Neural progenitor cell (in vitro differentiated cells): Measurements from ENCODE around the gene TNFSF18. TPM values are rescaled to one million over a fixed set of nuclear protein-coding genes. Genes with fewer than 3 reads are reported as not detected.

Experiments used
- DNase-seq: peaks from one replicate; pipeline ENCODE4 v3.0.0-alpha.2; 2016; ENCODE audit warnings: low spot score
- H2AFZ ChIP-seq: fragments of 200-600 bp; sonication (generic); replicated peaks from 2 replicates; pipeline ENCODE4 v1.6.1; 2016; ENCODE audit warnings: antibody characterized with exemption
- H3F3A ChIP-seq: fragments of 200-600 bp; sonication (generic); 2 replicates; pipeline ENCODE4 v1.6.1; 2016; ENCODE audit warnings: antibody characterized with exemption, low read depth
- H3K27ac ChIP-seq: fragments of 200-600 bp; sonication (generic); 2 replicates; pipeline ENCODE4 v1.5.1; 2016; ENCODE audit warnings: mild to moderate bottlenecking
- H3K27me3 ChIP-seq: fragments of 200-600 bp; sonication (generic); 2 replicates; pipeline ENCODE4 v1.6.1; 2016; ENCODE audit warnings: mild to moderate bottlenecking, moderate library complexity
- H3K36me3 ChIP-seq: fragments of 200-600 bp; sonication (generic); 2 replicates; pipeline ENCODE4 v1.5.1; 2016
- H3K4me1 ChIP-seq: fragments of 200-600 bp; sonication (generic); 2 replicates; pipeline ENCODE4 v1.6.1; 2016; ENCODE audit warnings: mixed run types
- H3K4me2 ChIP-seq: fragments of 200-600 bp; sonication (generic); 2 replicates; pipeline ENCODE4 v1.6.1; 2016
- H3K4me3 ChIP-seq: fragments of 200-600 bp; sonication (generic); 2 replicates; pipeline ENCODE4 v1.5.1; 2016
- H3K79me2 ChIP-seq: fragments of 200-600 bp; sonication (generic); 2 replicates; pipeline ENCODE4 v1.6.1; 2016; ENCODE audit warnings: low read depth
- H3K9ac ChIP-seq: fragments of 200-600 bp; sonication (generic); 2 replicates; pipeline ENCODE4 v1.6.1; 2016
- H3K9me3 ChIP-seq: fragments of 200-600 bp; sonication (generic); 2 replicates; pipeline ENCODE4 v1.5.1; 2016; ENCODE audit warnings: low read depth
- H4K20me1 ChIP-seq: fragments of 200-600 bp; sonication (generic); 2 replicates; pipeline ENCODE4 v1.6.1; 2016; ENCODE audit warnings: low read depth
- H3K27ac Mint-ChIP-seq: 3 replicates; pipeline ENCODE4 v1.8.0; 2021; ENCODE audit warnings: mixed read lengths
- H3K27me3 Mint-ChIP-seq: 2 replicates; pipeline ENCODE4 v1.8.0; 2022; ENCODE audit warnings: low read depth, mild to moderate bottlenecking, inconsistent platforms, moderate library complexity, mixed read lengths; ENCODE audit not compliant: insufficient read depth
- H3K36me3 Mint-ChIP-seq: 3 replicates; pipeline ENCODE4 v1.8.0; 2021; ENCODE audit warnings: mixed read lengths
- H3K4me1 Mint-ChIP-seq: 3 replicates; pipeline ENCODE4 v1.8.0; 2021; ENCODE audit warnings: mixed read lengths
- H3K4me3 Mint-ChIP-seq: 3 replicates; pipeline ENCODE4 v1.8.0; 2021; ENCODE audit warnings: mild to moderate bottlenecking, moderate library complexity, mixed read lengths
- H3K9me3 Mint-ChIP-seq: 3 replicates; pipeline ENCODE4 v1.8.0; 2020; ENCODE audit warnings: mixed read lengths
- EZH2 ChIP-seq: fragments of 200-600 bp; sonication (generic); IDR thresholded peaks from 2 replicates; pipeline ENCODE4 v1.6.1; 2017; ENCODE audit warnings: antibody characterized with exemption, mild to moderate bottlenecking, moderate library complexity
- EZH2phosphoT487 ChIP-seq: fragments of 200-600 bp; sonication (generic); IDR thresholded peaks from 2 replicates; pipeline ENCODE4 v1.6.1; 2017; ENCODE audit warnings: antibody characterized with exemption
- total RNA-seq: library from RNA; depleted of rRNA; stranded (reverse); fragments of >200 nt; gene quantifications from 2 replicates; pipeline ENCODE4 v1.2.3, GENCODE V29; 2015; ENCODE audit warnings: low replicate concordance
- TF ChIP-seq, protein P1 (sequence below): fragments of 200-600 bp; sonication (generic); IDR thresholded peaks from 2 replicates; pipeline ENCODE4 v1.5.1; 2017; ENCODE audit warnings: antibody characterized with exemption, mild to moderate bottlenecking

TNFSF18 gene
- total RNA-seq, 1 donor from 2014 or later = not detected

DNA sequence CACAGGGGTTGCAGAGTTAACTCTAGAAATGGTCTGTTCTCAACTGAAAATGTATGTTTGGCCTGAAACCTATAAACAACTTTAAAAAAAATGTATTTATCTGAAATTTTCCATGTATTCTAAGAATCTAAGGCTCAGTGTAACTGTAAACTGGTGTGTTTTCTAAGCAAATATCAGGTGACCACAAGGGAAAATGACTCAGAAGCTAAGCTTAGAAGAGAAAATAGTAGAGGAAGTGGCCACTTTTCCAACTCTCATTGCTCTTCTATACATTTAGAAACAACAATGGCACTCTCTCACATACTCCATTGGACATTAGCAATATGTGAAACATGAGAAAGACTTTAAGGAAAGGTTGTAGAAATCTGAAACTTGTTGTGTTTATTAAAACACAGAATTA lies 7.5 kb downstream of the TNFSF18 start:
- no peaks in the 10 kb centered on the region for H3F3A ChIP-seq
- H3K79me2 ChIP-seq = no peaks in the 10 kb centered on the region
- Mint-ChIP-seq H3K36me3 (no peaks in the 10 kb centered on the region), H3K4me3 (no peak overlapping the region), H3K27ac (no peak overlapping the region), H3K27me3 (no peaks in the 10 kb centered on the region), H3K9me3 (no peaks in the 10 kb centered on the region), H3K4me1 (no peaks in the 10 kb centered on the region)
- no peak overlapping the region for H3K27ac ChIP-seq
- TF ChIP-seq EZH2 (no peak), EZH2phosphoT487 (no peak)
- TF ChIP-seq, protein P1, sequence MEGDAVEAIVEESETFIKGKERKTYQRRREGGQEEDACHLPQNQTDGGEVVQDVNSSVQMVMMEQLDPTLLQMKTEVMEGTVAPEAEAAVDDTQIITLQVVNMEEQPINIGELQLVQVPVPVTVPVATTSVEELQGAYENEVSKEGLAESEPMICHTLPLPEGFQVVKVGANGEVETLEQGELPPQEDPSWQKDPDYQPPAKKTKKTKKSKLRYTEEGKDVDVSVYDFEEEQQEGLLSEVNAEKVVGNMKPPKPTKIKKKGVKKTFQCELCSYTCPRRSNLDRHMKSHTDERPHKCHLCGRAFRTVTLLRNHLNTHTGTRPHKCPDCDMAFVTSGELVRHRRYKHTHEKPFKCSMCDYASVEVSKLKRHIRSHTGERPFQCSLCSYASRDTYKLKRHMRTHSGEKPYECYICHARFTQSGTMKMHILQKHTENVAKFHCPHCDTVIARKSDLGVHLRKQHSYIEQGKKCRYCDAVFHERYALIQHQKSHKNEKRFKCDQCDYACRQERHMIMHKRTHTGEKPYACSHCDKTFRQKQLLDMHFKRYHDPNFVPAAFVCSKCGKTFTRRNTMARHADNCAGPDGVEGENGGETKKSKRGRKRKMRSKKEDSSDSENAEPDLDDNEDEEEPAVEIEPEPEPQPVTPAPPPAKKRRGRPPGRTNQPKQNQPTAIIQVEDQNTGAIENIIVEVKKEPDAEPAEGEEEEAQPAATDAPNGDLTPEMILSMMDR = no peak
- no peaks in the 10 kb centered on the region for H3K4me1 ChIP-seq
- H2AFZ ChIP-seq = no peak overlapping the region
- no peak overlapping the region for H3K4me2 ChIP-seq
- no peaks in the 10 kb centered on the region for H3K36me3 ChIP-seq
- no peak for DNase-seq
- H4K20me1 ChIP-seq = no peaks in the 10 kb centered on the region
- no peaks in the 10 kb centered on the region for H3K27me3 ChIP-seq
- no peak overlapping the region for H3K9ac ChIP-seq
- no peaks in the 10 kb centered on the region for H3K9me3 ChIP-seq
- no peak overlapping the region for H3K4me3 ChIP-seq

DNA sequence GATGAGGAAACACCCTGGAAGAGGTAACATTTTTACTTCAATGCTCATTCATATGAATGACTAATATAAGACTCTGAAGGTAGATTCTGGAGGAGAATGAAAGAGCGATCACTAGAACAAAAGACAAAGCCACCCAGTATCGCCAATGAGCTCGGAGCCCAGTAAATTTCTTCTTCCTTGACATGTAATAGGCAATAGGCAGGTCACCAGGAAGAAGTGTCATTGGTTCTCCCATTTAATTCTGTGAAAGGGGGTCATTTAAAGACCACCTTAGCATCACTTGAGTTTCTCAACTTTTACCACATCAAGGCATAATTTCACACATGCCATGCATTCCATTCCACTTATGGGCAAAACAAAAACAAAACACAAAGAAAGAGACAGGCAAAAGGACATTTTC lies 7.9 kb downstream of the TNFSF18 start:
- Histone ChIP-seq H3F3A (no peaks in the 10 kb centered on the region), H3K4me3 (no peak overlapping the region), H3K36me3 (no peaks in the 10 kb centered on the region), H3K79me2 (no peaks in the 10 kb centered on the region), H4K20me1 (no peaks in the 10 kb centered on the region), H2AFZ (no peak overlapping the region), H3K9me3 (no peaks in the 10 kb centered on the region), H3K4me1 (no peaks in the 10 kb centered on the region), H3K27ac (no peak overlapping the region), H3K9ac (no peak overlapping the region), H3K4me2 (no peak overlapping the region), H3K27me3 (no peaks in the 10 kb centered on the region)
- no peaks in the 10 kb centered on the region for H3K4me1 Mint-ChIP-seq
- H3K27me3 Mint-ChIP-seq = no peaks in the 10 kb centered on the region
- no peak overlapping the region for H3K4me3 Mint-ChIP-seq
- no peaks in the 10 kb centered on the region for H3K36me3 Mint-ChIP-seq
- no peak for TF ChIP-seq EZH2phosphoT487
- no peak for TF ChIP-seq EZH2
- TF ChIP-seq, protein P1 = no peak
- H3K27ac Mint-ChIP-seq = no peak overlapping the region
- H3K9me3 Mint-ChIP-seq = no peaks in the 10 kb centered on the region
- no peak for DNase-seq

DNA sequence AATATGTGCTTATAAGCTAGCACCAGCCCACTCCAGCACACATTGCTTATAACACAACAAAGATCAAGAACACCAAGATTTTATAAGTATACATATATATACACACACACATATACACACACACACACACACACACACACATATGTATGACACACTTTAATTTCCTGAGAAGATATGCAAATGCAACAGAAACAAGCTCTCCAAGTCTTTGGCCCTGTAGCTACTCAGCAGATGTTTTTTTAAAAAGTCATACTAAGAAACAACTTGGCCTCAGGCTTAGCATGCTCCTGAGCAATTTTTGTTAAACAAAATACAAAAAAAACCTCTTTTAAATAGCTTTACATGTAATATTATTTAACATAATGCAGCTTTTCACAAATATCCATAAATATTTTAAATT lies 11.1 kb downstream of the TNFSF18 start:
- no peaks in the 10 kb centered on the region for H3K27me3 ChIP-seq
- H3K27ac ChIP-seq = no peak overlapping the region
- no peaks in the 10 kb centered on the region for H4K20me1 ChIP-seq
- no peaks in the 10 kb centered on the region for H3K4me1 ChIP-seq
- no peaks in the 10 kb centered on the region for H3K9me3 ChIP-seq
- H3K27me3 Mint-ChIP-seq = no peaks in the 10 kb centered on the region
- TF ChIP-seq EZH2phosphoT487 = no peak
- TF ChIP-seq, protein P1 = no peak
- TF ChIP-seq EZH2 = no peak
- no peaks in the 10 kb centered on the region for H3K36me3 Mint-ChIP-seq
- H3K36me3 ChIP-seq = no peaks in the 10 kb centered on the region
- no peaks in the 10 kb centered on the region for H3K4me1 Mint-ChIP-seq
- H3K4me2 ChIP-seq = no peak overlapping the region
- H3K79me2 ChIP-seq = no peaks in the 10 kb centered on the region
- no peak overlapping the region for H3K4me3 ChIP-seq
- no peak overlapping the region for H3K9ac ChIP-seq
- H3K9me3 Mint-ChIP-seq = no peaks in the 10 kb centered on the region
- no peak overlapping the region for H3K4me3 Mint-ChIP-seq
- H3F3A ChIP-seq = no peaks in the 10 kb centered on the region
- H3K27ac Mint-ChIP-seq = no peak overlapping the region
- no peak for DNase-seq
- no peak overlapping the region for H2AFZ ChIP-seq
